ENCODE results near the gene CD164L2.

CD164L2 gene

DNA sequence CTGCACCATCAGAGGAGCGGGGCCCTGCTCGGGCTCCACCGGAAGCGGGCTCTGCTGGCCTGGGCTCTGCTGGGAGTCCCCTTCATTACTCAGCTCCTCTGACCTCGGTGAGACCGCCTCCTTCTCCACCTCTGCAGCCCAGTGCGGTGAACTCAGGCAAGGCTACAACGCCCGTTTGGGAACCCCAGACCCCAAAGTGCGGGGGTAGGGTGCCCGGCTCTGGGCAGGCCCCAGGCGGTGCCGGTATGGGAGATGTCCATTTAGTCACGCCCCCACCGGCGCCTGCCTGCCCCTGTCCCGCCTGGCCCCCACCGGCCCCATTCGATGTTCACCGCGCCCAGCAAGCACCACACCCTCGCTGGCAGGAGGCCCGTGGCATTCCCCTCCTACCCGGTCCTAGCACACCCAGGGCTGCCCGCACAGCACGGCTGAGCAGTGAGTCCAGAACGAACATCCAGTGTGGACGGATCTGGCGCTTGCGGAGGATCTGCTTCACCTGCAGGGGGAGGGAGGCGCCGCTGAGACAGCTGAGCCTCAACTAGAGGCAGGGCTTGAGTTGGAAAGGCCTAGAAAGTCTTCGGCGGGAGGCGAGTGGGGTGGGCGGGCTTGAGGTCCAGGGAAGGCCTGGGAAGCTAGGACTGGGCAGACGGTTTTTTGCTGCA is 26.4 kb downstream of the CD164L2 start:
- no peak for DNase-seq
- in situ Hi-C loops (cut with MboI; ENCODE audit: low pct_unique_long_range_greater_than_20kb, low sequenced_read_pairs), result no loop called here

DNA sequence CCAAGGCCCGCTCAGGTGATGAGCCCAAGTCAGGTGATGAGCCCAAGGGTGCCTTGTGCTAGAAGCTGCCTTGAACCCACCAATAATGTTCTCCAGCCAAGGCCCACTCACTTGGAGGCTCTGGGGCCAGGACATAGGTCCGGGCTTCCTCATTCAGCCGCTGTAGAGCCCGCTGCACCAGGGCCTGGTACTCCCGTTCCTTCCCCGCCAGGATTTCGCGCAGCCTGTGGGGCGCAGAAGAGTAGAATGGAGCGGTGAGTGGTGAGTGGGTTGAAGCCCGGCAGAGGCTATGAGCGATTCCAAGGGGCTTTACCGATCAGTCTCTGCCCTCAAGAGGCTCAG is 26.9 kb downstream of the CD164L2 start:
- DNase-seq, result no peak
- in situ Hi-C loops (cut with MboI; ENCODE audit: low pct_unique_long_range_greater_than_20kb, low sequenced_read_pairs), result no loop called here

DNA sequence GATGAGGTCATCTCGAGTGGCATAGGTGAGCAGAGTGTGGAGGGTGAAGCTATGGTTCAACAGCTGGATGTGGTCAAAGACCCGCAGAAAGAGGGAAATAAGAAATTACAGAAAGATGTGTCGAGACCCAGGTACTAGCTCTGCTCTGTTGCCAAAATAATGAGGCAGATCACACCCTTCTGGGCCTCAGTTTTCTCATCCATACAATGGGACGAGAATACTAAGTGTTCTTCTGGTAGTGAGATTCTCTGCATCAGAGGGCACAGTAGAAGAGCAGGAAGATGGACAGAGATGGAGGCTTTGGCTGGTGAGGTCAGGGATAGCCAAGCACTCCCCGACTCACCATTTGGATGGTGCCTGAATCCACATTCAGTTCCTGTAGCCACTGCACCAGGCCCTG is 27.4 kb downstream of the CD164L2 start:
- in situ Hi-C loops (cut with MboI; ENCODE audit: low pct_unique_long_range_greater_than_20kb, low sequenced_read_pairs), result no loop called here
- no peak for DNase-seq

DNA sequence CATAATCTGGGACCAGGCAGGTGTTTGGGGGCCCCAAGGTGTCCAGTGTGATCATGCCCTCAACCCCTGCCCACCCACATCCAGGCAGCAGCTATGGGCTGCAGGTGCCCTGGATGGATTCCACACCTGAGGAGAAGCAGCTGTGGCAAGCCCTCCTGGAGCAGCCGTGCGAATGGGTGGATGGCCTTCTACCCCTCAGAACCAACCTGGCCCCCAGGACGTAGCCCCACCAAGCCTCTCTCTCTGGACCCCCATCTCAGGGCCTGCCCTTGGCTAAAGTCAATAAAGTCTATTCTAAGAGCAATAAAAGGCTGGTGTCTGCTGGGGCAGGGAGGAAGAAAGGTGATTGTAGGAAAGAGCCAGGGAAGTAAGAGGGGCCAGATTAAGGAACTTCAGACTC is 29.5 kb downstream of the CD164L2 start:
- in situ Hi-C loops (cut with MboI; ENCODE audit: low pct_unique_long_range_greater_than_20kb, low sequenced_read_pairs), result no loop called here
- no peak for DNase-seq

DNA sequence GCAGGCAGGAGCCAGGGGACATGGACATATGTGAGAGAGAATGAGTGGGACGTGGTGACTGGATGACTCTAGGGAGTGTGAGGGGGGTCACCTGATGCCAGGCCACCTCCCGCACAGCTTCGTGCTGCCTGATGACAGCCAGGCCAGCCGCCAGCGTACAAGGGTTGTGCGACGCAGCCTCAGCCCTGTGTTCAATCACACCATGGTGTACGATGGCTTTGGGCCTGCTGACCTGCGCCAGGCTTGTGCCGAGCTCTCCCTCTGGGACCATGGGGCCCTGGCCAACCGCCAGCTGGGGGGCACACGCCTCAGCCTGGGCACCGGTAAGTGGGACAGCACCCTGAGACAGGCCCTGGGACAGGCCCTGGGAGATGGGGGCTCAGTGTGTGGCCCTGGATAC is 30.0 kb downstream of the CD164L2 start:
- in situ Hi-C loops (cut with MboI; ENCODE audit: low pct_unique_long_range_greater_than_20kb, low sequenced_read_pairs), result no loop called here
- DNase-seq, result no peak

DNA sequence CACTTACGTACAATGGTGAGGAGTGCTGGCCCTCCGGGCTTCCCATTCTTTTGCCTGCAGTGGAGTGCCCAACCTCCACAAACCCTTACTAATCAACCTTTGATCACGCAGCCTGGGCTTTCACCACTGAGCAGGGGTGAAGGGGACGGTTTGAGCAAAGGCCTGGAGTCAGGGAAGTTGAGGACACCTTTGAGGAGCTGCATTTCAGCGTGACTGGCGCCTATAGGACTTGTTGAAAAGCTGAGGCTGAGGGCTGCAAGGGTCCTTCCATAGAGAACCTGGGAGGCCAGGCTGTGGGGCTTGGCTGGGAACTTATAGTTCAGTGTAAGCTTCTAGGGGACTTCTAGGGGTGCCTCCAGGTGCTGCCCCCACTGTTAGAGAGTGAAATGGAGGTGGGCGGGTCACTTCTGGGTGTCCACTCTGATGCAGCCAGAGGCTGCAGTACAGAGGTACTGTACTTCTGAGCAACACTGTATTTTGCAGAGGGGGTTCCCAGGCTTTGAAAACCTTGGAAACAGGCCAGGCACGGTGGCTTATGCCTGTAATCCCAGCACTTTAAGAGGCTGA is 31.5 kb downstream of the CD164L2 start:
- in situ Hi-C loops (cut with MboI; ENCODE audit: low pct_unique_long_range_greater_than_20kb, low sequenced_read_pairs), result no loop called here
- no peak for DNase-seq

DNA sequence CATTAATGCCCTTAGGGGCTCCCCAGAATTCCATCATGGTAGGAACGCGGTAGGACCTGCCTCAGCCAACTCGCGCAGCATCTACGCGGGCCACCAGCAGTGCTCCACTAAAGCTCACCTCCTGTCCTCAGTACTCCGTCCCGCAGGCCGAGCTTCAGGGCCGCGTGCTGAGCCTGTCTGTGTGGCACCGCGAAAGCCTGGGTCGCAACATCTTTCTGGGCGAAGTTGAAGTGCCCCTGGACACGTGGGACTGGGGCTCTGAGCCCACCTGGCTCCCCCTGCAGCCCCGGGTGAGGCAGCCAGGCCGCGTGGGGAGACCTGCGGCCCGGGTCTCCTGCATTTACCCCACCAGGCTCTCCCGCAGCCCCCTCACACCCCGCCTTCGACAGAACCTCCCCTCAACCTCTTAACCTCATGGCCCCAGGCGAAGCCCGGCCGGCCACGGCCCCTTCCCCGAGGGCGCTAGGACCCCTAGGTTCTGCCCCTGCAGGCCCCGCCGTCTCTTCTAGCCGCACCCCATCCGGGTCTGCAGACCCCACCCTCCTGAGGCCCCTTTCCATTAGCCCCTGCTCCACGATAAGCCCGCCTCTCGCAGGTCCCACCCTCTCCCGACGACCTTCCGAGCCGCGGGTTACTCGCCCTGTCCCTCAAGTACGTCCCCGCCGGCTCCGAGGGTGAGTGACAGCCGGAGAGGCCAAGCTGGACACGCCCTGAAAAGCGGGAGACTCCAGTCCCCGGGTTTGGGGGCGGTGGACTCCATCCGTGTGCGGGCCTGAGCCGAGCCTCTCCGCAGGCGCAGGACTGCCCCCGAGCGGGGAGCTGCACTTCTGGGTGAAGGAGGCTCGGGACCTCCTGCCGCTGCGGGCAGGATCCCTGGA is 32.2 kb downstream of the CD164L2 start:
- in situ Hi-C loops (cut with MboI; ENCODE audit: low pct_unique_long_range_greater_than_20kb, low sequenced_read_pairs), result no loop called here
- DNase-seq, result no peak

DNA sequence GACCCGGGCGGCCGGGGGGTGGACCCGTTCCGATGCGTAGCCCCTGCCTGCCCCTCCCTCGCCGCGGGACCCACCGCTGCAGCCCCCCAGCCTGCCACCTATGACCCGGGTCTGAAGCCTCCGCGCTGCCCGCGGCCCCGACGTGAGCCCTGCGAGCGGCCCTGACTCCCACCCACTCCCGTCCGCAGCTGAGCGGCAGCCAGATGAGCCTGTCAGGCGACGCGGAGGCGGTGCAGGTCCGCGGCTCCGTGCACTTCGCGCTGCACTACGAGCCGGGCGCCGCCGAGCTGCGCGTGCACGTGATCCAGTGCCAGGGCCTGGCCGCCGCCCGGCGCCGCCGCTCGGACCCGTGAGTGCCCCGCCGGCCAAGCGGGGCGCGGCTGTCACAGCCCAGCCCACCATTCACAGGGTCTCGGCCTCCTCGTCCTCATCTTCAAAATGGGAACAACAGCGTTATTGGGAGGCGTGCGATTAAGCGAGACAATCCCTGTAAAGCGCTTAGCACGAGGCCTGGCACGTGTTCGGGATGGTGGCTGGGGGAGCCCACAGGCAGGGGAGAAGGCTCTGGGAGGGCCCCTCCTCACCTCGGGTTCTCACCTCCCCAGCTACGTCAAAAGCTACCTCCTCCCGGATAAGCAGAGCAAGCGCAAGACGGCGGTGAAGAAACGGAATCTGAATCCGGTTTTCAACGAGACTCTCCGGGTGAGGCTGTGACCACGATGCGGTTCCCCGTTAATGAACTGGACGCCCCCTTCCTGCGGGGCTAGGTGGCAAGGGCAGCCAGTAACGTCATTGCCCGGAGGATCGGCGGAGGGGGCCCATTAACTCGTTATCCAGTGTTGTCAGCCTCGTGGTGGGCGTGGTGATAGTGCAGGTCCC is 33.1 kb downstream of the CD164L2 start:
- in situ Hi-C loops (cut with MboI; ENCODE audit: low pct_unique_long_range_greater_than_20kb, low sequenced_read_pairs), result no loop called here
- no peak for DNase-seq

DNA sequence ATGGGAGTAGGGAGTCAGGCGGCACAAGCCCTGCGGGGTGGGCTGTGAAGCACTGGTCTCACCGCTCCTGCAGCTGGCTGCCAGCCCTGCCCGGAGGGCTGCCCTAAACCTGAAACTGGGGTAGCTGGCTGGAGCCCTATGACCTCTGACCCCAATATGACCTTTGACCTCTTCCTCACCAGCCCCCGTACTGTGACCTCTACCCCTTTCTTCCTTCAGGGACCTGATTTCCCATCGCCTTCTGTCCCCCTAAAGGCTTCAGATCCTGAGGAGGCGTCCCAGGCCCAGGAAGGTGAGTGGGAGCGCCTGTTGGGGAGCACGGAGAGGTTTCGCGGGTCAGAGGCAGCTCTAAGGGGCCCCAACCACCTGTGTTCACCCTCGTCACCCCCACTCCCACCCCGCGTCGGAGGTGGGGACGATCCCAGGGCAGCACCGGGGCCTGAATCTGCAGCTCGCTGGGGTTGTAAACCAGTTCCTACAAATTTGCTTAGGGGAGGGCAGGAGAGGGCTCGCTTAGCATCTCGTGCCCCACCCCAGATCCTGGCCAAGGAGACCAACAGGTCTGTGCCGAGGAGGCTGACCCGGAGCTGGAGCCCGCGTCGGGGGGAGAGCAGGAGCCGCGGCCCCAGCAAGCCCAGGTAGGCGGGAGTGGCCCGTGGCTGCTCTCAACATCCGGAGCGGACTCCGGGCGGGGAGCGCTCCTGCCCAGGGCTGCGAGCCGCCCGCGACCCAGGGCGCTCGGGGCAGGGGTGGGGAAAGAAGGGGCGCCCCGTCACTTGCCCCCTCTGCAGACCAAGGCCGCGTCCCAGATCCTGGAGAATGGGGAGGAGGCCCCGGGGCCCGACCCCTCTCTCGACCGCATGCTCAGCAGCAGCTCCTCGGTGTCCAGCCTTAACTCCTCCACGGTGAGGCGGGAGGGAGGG is 34.0 kb downstream of the CD164L2 start:
- no peak for DNase-seq
- in situ Hi-C loops (cut with MboI; ENCODE audit: low pct_unique_long_range_greater_than_20kb, low sequenced_read_pairs), result no loop called here

DNA sequence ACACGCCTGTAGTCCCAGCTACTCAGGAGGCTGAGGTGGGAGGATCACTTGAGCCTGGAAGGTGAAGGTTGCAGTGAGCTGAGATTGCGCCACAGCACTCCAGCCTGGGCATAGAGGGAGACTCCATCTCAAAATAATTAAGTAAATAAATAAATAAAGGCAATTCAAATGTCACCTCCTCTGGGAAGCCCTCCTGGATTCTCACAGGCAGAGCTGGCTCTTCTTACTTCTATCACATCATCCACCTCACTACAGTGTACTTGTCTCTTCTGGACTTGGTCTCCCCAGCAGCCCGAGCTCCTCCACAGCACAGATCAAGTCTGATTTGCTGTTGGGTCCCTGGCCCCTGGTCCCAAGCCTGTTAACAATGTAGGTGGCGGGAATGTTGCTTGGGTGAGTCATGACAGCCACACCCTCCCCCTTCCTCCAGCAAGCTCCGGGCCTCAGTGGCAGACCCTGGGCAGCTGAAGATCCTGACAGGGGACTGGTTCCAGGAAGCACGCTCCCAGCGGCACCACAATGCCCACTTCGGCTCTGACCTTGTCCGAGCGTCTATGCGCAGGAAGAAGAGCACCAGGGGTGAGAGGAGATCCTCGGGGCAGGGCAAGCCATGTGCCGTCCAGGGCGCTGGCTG is 36.0 kb downstream of the CD164L2 start:
- in situ Hi-C loops (cut with MboI; ENCODE audit: low pct_unique_long_range_greater_than_20kb, low sequenced_read_pairs), result no loop called here
- DNase-seq, result no peak

DNA sequence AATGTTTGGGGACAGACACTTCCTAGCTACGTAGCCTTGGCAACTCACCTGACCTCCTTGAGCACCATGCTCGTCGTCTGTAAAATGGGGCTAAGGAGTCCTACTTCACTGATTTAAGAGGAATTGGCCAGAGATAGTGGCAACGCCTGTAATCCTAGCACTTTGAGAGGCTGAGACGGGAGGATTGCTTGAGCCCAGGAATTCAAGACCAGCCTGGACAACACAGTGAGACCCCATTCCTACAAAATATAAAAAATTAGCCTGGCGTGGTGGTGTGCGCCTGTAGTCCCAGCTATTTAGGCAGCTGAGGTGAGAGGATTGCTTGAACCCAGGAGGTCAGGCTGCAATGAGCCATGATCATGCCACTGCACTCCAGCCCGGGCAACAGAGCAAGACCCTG is 36.8 kb downstream of the CD164L2 start:
- in situ Hi-C loops (cut with MboI; ENCODE audit: low pct_unique_long_range_greater_than_20kb, low sequenced_read_pairs), result no loop called here
- DNase-seq, result no peak

DNA sequence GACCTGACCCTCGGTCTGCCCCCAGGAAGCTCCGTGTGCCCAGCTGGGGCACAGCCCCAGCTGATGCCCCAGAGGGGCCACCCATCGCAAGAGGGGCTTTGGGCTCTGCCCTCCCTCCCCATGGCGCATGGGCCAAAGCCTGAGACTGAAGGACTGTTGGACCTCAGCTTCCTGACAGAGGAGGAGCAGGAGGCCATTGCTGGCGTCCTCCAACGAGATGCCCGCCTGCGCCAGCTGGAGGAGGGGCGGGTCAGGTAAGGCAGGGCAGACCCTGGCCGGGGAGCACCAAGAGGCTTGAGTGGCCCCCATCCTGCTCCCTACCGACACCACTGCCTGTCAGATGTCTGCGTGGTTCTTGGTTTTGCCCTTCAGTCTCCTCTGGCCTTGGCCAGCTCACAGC is 37.9 kb downstream of the CD164L2 start:
- DNase-seq, result no peak
- in situ Hi-C loops (cut with MboI; ENCODE audit: low pct_unique_long_range_greater_than_20kb, low sequenced_read_pairs), result no loop called here

DNA sequence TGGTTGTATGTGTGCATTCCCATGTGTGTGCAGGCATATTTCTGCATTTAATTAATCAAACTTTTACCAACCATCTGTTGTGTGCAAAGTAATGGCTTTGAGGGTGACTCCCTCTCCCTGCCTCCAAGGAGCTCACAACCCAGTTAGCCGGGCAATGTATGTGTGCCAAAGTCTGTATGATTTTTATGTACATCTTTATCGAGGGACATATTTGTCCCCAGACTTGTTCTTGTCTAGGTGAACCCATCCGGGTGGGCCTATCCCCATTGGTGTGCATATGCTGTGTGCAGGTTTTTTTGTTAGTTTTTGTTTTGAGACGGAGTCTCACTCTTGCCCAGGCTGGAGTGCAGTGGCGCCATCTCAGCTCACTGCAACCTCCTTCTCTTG is 39.5 kb downstream of the CD164L2 start:
- DNase-seq, result no peak
- in situ Hi-C loops (cut with MboI; ENCODE audit: low pct_unique_long_range_greater_than_20kb, low sequenced_read_pairs), result no loop called here

DNA sequence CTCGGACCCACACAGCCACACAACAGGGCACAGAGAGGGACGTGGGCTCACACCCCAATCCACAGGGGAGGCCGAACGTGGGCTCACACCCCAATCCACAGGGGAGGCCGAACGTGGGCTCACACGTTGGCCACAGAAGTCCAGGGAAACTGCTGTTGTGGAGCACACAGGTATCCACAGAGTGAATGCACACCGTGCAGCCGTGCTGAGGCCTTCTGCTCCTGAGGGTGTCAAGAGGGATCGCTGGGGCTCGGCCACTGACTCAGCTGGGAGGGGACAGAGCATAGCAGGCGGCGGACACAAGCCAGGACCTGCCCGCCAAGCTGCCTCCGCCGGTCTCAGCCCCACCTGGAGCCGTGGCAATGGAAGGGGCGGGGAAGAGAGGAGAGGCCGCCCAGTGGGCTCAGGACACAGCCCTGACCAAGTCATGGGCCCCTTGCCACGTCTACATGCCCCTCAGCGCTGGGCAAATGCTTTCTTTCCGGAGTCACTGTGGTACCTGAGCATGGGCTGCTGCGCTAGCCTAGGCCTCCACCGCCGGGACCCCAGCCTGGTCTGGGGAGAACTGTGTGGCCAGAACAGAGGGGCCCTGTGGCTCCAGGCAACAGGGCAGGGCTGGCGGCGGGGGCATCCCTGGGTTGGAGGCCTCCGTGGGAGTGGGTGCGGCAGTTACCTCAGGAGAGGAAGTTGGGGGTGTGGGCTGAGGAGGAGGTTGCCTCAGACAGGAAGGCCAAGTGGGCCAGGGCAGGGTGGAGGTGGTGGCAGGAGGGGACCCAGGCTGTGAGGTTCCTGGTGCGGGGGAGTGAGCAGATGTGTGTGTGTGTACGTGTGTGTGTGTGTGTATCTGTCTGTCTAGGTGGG is 40.1 kb downstream of the CD164L2 start:
- DNase-seq, result peak; percentile 99
- in situ Hi-C loops (cut with MboI; ENCODE audit: low pct_unique_long_range_greater_than_20kb, low sequenced_read_pairs), result no loop called here

DNA sequence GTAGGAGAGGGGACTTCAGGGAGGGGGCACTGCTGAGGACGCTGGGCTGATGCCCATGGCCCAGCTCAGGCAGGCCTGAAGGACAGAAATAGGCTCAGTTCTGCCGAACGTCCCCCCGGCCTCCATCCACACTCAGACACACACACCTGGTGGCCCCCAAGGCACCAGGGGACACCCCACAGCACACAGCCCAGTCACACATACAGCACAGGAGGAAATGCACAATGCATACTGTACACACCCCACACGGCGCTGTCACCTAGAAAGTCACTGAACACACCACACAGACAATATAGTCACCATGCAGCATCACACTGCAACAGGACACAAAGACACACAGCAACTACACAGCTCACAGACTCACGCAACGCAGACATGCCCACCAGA is 40.7 kb downstream of the CD164L2 start:
- in situ Hi-C loops (cut with MboI; ENCODE audit: low pct_unique_long_range_greater_than_20kb, low sequenced_read_pairs), result no loop called here
- DNase-seq, result peak; percentile 45

DNA sequence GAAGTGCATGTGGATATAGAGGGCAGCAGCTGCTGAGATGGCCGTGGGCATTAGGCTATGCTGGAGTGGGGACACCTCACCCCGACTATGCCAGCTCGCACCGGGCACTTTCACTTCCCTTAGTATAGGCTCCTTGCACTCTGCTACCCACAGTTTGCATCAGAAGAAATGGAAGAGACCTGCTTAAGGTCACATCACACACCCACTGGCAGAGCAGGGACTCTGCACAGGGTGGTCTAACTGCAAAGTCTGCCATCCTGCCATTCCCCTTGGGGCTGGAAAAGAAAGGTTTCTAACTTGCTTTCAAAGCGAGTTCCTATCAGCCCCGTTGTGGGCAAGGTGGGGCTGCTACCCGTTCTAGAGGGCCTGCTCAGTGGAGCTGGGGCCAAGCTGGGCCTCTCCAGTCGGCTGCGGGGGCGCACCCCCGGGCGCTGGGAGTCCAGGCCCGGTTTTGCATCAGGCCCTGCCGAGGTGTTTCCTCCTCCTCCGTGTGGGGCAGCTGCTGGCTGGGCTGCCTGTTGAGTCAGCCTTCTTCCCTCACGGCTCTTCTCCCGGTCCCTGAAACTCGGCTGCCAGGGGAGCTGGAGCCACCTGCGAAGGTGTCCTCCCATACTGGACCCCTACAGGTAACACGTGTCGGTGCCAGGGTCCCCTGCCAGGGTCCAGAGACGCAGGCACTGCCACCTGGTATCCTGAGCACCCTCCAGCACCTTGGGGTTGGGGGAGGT is 41.4 kb downstream of the CD164L2 start, which contains the start of gene SYTL1:
Gene SYTL1, plus strand, starts transcription at position 498 of the 728 bp plus-strand sequence. CDS start 3,313 bp downstream, outside the sequence.
- in situ Hi-C loops (cut with MboI; ENCODE audit: low pct_unique_long_range_greater_than_20kb, low sequenced_read_pairs), result no loop called here
- DNase-seq, result peak; percentile 88

DNA sequence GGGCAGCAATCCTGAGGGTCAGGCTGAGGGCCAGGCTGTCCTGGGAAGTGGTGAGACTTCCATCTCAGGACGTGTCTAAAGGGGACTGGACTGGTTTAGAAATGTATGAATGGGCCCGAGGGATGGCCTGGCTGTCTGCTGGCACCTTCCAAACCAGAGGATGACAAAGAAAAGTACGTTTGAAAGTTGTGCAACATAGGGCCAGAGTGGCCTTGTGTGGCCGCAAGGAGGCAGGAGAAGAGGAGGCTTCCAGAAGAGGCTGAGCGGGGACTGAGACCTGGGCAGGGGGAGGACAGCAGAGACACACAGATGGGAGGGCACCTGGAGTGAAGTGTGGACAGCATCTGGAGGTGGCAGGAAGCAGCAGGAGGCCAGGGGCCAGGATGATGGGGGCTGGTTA is 43.9 kb downstream of the CD164L2 start:
- DNase-seq, result no peak
- in situ Hi-C loops (cut with MboI; ENCODE audit: low pct_unique_long_range_greater_than_20kb, low sequenced_read_pairs), result no loop called here

Measured in KBM-7 (cell line).